Measurements from ENCODE around the gene ABCC9.

Gene ABCC9

DNA sequence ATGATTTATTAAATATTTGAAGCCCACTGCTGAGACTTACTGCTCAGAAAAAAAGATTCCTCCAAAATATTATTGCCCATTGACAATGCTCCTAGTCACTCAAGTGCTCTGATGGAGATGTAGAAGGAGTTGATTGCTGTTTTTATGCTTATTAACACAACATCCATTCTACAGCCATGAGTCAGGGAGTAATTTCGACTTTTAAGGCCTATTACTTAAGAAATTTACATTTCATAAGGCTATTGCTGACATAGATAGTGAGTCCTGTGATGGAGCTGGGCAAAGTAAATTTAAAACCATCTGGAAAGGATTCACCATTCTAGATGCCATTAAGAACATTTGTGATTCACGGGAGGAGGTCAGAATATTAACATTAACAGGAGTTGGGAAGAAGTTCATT, 171.9 kb downstream of the ABCC9 start:
- DNase-seq = no peak

DNA sequence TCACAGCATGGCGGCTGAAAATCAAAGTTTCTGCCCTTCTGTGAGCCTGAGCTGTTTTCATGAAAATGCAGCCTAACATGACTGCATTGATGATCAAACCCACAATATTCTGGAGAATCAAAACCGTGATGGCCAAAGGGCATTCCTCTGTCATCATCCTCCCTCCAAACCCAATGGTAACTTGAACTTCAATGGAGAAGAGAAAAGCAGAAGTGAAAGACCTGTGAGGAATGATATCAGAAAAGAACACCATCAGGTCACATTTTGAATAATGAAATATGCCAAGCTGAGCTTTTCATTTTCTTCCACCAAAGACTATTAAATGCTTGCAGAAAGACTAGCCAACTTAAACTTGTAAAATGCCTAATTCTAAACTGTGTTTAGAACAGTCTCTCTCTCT, 174.8 kb downstream of the ABCC9 start:
- no peak for DNase-seq

DNA sequence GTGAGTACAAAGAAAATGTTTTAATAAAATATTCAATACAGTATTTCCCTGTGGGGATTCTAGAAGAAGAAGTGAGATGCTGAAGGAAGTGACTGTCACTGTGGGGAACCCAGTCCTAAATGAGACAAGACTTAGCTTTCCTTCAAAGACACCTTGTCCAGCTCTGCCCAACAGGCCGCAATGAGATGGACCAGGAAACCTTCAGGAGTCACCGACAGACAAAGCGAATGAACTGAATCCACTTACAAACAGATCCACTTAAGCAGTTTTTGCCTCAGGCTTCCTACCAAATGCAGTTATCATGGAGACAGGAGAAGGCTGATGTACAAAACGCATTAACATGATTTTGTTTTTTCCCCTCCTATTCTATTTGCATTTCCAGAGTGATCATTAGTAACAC, 176.3 kb downstream of the ABCC9 start:
- no peak for DNase-seq

DNA sequence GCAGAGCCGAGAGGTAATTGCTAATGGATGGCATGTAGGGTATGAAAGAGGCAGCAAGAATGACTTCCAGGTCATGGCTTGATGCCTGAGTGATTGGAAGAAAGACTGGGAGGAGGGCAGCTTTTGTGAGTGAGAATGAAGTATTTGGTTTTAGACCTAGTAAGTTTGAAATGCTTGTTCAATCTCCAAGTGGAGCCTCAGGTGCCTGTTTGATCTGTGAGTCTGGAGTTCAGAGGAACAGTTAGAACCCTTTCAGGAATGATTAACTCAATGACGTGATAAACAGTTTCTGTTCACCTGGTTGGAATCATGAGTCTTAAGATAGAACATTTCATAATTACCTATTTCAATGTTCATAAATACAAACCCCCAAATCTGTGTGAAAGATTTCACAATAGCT, 177.2 kb downstream of the ABCC9 start:
- no peak for DNase-seq

DNA sequence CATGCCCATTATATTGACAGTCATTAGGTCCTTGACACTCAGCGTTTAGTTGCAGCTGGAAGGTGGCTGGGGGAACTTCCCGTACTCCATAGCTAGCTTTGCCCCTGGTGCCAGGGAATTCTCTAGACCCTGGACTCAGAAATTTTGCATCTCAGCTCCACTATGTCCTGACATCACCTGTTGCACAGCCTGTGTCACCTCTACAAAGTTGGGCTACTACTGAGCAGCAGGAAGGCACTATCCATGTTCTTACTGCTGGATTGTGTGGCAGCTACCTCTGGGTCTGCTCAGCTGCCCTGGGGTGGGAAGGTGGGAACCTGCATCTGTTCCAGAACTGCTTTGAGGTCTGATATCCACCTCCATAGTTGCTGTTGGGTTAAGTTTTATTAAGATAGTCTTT, 177.7 kb downstream of the ABCC9 start:
- DNase-seq = no peak

DNA sequence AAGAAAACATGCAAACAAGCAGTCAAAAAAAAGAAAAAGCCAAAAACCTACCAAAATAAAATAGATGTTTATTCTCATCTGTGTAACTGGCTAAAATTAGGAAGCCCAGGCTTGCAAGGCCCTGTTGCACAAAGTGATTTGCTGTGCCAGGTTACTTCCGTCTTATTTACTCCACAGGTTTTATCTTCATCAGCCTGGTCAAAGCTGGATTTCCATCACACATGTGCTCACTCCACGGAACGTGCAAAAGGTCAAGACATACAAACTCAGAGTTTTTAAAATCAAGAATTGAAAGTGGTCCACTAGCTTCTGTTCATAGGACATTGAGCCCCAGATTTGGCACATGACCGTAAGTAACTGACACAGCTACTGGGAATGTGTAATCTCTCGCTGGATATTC, 181.5 kb downstream of the ABCC9 start:
- DNase-seq = no peak

DNA sequence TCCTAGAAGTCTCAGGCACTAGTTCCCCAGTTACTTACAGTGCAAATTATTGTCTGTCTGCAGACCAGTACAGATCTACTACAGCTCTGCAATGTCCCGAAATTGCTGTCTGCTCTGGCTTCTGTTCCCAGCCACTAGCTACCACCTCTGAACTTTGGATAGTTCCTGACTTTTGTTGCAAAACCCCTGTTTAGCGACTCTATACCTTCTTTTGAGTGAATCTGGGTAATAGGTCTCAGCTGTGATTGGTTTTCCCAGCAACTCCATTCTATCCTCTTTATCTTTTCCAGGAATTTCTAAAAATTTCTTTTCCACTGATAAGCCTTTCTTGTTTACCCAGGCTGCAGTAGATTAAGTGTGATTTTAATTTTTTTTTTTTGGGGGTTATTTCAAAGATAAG, 183.5 kb downstream of the ABCC9 start:
- DNase-seq = no peak

DNA sequence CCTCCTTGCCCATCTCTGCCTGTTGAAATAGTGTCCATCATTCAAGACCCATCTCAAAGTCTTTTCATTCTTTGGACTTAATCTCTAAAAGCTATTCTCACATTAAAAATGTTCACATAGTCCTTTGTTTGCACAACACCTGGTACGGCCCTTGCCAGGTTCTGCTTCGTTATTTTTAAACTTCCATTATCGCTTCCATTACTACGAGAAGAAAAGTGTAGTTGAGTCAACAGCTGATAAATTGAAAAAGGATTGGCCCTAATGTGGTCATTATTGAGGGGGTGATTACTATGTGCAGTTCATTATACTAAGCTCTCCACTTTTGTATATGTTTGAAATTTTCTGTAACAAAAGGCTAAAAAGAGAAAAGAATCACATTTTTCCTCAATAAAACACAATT, 184.5 kb downstream of the ABCC9 start:
- DNase-seq = no peak

DNA sequence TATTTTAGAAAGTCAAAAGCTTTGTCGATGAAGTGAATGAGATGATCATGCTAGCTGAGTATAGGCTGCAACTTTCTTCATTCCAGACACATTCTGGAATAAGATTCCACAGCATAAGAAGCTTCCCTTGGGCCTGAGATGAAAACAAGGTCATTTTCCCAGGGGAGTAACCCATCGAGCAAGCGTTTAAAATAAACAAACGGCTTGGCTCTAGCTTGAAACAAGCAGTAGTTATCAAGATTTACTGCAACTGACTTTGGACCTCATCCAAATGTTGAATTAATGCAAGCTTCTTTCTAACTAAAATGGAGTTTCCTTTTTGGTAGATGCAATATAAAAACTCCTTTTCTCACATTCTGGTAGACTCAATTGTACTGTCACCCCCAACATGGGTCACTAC, 189.7 kb downstream of the ABCC9 start:
- no peak for DNase-seq
